Occipital lobe (tissue), 2 donors: Measurements from ENCODE around the gene MPV17. TPM values are rescaled to one million over a fixed set of nuclear protein-coding genes. Genes with fewer than 3 reads are reported as not detected.
A peak's percentile ranks its signal among the peaks of the same experiment; 100 is the strongest.
"Not testable (repeated sequence)": the region's sequence is repeated elsewhere in the genome, so short reads cannot be mapped to it uniquely, and the experiment has no call there.

Source experiments
- DNase-seq: peaks from one replicate; lab custom pipeline; 2025; lab: John Stamatoyannopoulos, UW
- total RNA-seq: library from RNA; depleted of rRNA; stranded (reverse); fragments of >200 nt; gene quantifications from one replicate; pipeline ENCODE4 v1.2.3, GENCODE V29; 2014

Gene MPV17
- total RNA-seq, 1 donor from 2014 or later: 36.8 TPM

DNA sequence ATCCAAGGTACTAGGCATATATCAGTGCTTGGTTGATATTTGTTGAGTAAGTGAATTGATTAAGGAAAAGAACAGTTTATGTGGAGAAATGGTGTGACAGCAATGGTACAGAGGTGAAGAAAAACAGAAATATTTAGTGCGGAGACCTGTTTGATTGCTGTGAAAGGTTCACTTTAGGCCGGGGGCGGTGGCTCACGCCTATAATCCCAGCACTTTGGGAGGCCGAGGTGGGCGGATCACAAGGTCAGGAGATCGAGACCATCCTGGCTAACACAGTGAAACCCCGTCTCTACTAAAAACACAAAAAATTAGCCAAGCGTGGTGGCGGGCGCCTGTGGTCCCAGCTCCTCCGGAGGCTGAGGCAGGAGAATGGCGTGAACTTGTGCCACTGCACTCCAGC, 54.6 kb downstream of the MPV17 start:
- not testable (repeated sequence) for DNase-seq

DNA sequence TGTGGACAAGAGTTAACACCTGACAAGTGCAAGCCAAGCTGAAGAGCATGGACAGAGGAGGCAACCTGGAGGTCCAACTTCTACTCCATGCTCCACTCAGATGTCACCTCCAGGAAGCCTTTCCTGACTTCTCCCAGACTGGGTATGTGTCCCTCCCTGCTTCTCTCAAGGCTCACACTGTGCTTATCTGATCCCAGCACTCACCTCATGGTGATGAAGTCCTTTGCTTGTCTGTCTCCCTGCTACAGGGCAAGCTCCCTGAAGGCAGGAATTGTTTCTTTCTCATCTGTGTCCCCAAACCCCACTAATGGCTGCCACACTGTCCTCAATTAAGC, 57.4 kb downstream of the MPV17 start:
- no peak for DNase-seq

DNA sequence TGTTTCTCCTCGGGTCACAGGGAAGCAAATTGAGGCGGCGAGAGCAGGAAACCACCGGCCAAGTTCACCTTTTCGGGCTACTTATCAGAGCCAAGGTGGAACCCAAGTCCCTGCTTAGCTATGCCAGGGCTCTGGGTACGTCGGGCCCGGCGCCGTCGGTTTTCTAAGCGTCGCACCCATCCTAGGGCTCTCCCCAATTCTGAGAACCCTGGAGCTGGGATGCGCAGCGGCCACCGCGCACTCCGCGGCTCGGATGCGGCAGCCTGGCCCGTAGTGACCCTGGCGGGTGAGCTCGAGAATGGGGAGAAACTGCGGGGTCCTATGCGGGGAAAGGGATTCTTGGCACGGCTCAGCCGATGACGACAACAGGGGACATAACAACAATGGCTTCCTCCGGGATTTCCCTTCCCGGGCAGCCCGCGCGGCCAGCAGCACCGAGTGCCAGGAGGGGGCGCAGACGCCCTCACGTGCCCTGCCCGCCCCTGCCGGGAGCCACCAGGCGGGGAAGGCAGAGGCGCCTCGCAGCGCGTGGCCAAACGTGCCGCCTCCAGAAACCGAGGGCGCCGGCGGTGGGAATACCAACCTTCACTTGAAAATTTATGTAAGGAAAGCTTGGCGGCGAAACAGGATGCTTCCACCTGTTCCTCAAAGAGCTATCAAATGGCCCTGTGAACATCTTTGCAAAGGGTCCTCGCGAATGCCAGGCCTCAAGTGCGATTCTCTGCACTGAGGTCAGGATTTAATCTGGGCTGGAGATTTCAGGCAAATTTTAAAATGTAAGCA, 58.0 kb downstream of the MPV17 start:
- DNase-seq: no peak

DNA sequence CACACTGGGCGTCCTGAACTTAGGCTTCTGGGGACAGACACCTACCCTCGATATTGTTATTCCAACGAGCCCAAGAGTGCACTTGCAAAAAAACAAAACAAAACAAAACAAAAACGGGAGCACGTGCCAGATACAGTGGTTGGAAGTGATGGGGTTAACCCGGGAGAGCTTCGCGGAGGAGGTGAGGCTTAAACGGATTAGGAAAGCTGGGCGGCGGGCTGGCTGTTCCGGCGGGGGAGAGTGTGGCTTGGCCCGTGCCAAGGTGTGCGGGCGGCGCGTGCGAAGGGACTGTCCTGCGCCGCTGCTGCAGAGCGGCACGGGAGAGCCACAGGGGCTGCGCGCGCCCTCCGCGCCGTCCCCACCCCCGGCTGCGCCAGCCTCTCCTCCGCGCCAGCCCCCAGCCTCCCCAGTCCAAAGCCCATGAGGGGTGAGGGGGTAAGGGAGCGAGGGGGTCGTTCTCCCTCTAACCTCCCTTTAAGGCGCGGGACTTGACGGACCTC, 58.6 kb downstream of the MPV17 start:
- no peak for DNase-seq

DNA sequence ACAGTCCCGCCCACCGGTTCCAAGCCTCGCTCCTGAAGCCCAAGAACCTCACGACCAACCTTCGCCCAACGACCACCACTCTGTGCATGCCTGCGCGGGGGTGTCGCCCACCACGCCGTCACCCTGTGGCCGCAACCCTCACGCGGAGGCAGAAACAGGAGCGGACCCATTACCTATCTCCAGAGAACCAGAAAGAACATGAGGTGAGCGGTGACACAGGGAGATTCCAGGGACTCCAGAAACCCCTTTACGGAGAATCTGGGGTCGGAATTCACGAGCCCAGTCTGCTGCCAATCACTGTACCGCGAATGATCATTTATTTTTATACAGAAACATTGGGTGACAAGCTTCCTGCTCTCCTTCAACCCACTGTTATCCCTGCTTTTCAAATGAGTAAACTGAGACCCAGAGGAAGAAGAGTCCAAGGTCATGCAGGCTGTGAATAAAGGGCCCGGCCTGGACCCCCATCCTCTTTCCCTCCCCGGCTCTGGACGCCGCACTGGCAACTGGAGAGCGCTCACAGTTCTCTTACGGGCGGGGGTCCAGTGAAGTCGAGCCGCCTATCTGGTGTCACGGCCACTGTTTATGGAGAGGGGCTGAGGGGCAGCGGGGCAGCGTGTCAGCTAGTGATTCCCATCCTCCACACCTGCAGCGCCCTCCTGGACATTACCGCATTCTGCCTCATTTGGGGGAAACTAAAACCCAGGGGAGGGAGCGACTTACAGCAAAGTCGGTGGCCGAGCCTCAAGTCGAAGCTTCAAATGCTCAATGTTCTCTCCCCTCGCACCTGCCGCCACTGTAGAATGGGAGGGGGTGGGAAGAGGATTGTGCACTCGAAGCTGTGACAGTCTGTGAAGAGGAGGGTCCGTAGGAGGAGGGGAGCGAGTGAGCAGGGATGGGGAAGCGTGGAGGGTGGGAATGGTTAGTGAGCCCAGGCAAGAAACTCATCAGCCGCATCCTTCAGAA, 59.3 kb downstream of the MPV17 start:
- peak; percentile 30 for DNase-seq

DNA sequence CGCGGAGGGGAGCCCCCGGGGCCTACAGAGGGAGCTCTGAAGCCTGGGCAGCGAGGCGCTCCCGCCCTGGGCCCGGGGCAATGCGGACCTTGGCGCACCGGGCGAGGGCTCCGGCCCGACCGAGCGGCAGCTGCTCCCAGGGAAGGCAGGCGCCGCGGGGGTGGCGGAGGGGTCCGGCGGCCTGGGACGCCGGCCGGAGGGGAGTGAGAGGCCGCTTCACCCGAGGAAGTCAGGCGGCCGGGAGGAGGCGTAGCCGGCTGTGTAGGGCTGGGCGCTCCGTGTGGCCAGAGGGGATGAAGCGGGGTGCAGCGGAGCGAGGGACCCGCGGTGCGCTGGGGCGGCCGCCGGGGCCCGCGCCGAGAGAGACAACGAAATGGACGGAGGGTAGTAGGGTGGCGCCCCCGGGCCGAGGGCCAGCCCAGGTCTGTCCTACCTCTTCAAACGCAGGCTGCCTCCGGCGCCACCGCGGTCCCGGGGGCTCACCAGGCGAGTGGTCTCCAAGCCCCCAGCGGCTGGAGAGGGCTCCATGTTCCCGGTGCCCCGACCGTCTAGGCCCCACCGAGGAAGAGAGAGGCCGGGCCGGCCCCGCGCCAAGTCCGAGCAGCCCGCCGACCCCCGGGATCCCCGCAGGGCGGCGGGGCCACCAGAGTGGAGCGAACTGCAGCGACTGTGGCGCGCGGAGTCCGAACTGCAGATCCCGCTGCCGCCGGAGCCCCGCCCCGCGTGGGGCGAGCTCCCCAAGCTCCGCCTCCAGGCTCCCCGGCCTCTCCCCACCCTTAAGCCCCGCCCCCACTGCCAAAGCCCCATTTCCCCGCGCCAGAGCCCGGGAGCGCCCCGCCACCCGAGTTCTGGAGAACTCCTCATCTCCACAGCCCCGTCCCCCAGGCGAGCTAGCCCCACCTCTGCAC, 60.3 kb downstream of the MPV17 start, which contains the start of gene SLC30A3:
SLC30A3 (minus strand) TSS at position 669 of the 908 bp plus-strand sequence; CDS start at position 528, 141 bp downstream.
- peak; percentile 68 for DNase-seq

DNA sequence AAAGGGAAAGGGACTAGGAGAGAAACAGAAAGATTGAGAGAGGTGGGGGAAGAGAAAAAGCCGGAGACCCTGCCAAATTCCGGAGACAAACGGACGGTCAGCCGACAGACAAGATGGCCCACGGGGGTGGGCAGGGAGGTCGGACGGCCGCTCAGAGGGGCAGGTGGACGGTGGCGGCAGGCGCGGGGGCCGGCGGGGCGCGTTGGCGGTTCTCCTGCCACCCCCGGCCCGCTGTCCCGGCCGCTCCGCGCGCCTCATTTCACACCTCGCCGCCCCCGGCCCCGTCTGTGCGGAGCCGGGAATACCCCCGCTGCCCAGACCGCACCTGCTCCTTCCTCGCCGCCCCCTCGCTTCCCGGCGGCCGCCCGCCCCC, 61.0 kb downstream of the MPV17 start:
- no peak for DNase-seq

DNA sequence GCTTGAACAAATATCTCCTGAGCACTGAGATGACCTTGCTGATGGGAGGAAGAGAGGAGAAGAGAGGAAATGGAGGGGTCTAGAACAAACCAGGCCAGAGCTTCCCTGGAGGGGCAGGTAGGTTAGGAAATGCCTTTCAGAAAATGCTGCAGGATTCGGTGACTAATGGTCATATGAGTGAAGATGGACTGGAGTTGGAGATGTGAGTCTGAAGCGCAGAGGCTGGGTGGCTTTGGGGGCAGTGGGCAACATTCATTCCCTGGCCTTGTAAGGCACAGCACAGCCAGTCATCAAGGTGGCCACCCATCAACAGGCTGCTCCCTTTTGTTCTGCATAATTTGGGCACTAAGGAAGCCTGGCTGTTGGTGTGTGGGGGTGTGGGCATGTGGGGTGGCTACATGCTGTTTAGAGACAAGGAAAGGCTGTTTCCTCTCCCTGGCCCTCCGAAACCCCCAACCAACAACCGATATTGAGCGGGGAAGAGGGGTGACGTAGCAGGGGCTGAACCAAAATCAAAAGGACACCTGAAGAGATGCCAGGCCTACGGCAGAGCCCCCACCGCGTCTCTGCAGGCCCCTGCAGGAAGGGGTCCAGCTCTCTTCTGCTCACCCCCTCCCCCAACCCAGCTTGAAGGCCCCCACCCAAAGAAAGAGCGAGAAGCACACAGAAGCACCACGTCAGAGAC, 61.5 kb downstream of the MPV17 start:
- no peak for DNase-seq

Other genes starting within 250 kb of the MPV17 start
- 4.5 TPM for gene EMILIN1, start 244.5 kb downstream of the MPV17 start, total RNA-seq
- 6.2 TPM for gene KHK, start 236.3 kb downstream of the MPV17 start, total RNA-seq
- gene CGREF1, start 204.0 kb downstream of the MPV17 start, total RNA-seq: 17.3 TPM
- 0.31 TPM for gene ABHD1, start 199.3 kb downstream of the MPV17 start, total RNA-seq
- 19.0 TPM for gene PREB, start 188.5 kb downstream of the MPV17 start, total RNA-seq
- not detected for gene PRR30, start 183.7 kb downstream of the MPV17 start, total RNA-seq
- not detected for gene TCF23, start 174.1 kb downstream of the MPV17 start, total RNA-seq
- gene ATRAID, start 111.1 kb downstream of the MPV17 start, total RNA-seq: 43.7 TPM
- 15.6 TPM for gene SLC5A6, start 110.8 kb downstream of the MPV17 start, total RNA-seq
- gene CAD, start 105.7 kb downstream of the MPV17 start, total RNA-seq: 16.2 TPM
- 0.47 TPM for gene SLC30A3, start 60.0 kb downstream of the MPV17 start, total RNA-seq
- not detected for gene DNAJC5G, start 47.7 kb downstream of the MPV17 start, total RNA-seq
- gene TRIM54, start 40.7 kb downstream of the MPV17 start, total RNA-seq: not detected
- 1.1 TPM for gene UCN, start 14.7 kb downstream of the MPV17 start, total RNA-seq
- gene GTF3C2, start 33.7 kb upstream of the MPV17 start, total RNA-seq: 28.2 TPM
- 19.2 TPM for gene EIF2B4, start 47.2 kb upstream of the MPV17 start, total RNA-seq
- 51.5 TPM for gene SNX17, start 47.5 kb upstream of the MPV17 start, total RNA-seq
- 12.0 TPM for gene ZNF513, start 57.6 kb upstream of the MPV17 start, total RNA-seq
- gene PPM1G, start 86.5 kb upstream of the MPV17 start, total RNA-seq: 58.0 TPM
- 58.8 TPM for gene NRBP1, start 105.5 kb upstream of the MPV17 start, total RNA-seq
- gene KRTCAP3, start 119.3 kb upstream of the MPV17 start, total RNA-seq: not detected
- gene IFT172, start 166.6 kb upstream of the MPV17 start, total RNA-seq: 28.5 TPM
- 41.3 TPM for gene FNDC4, start 172.1 kb upstream of the MPV17 start, total RNA-seq
- gene GCKR, start 173.7 kb upstream of the MPV17 start, total RNA-seq: 0.16 TPM